ENCODE results near the gene LDLRAD4.

DNA sequence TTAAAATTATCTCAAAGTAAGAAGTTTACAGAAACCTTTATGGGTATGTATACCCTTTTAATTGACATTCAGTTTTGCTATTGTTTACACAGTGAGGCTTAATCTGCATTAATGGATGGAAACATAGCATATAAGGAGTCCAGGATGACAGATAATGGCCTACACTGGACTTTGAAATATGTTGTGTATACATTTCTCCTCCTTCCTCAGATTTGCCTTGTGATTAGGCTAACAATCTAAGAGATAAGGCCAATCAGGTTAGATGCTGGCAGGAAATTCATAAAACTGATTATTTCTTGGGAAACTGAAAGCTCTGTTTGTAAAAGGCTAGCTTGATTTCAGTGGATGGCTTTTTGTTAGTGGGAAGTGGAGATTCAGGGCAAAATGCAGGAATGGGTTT lies 191.9 kb downstream of the LDLRAD4 start:
- no peak for TF ChIP-seq EP300 (IDR thresholded peaks at IDR 0.05; ENCODE audit: borderline replicate concordance)
- no peak for TF ChIP-seq TAF1 (IDR thresholded peaks at IDR 0.05; ENCODE audit: low read depth)
- no peak for TF ChIP-seq RAD21 (IDR thresholded peaks at IDR 0.05; ENCODE audit: low read depth)
- TF ChIP-seq, protein P1, sequence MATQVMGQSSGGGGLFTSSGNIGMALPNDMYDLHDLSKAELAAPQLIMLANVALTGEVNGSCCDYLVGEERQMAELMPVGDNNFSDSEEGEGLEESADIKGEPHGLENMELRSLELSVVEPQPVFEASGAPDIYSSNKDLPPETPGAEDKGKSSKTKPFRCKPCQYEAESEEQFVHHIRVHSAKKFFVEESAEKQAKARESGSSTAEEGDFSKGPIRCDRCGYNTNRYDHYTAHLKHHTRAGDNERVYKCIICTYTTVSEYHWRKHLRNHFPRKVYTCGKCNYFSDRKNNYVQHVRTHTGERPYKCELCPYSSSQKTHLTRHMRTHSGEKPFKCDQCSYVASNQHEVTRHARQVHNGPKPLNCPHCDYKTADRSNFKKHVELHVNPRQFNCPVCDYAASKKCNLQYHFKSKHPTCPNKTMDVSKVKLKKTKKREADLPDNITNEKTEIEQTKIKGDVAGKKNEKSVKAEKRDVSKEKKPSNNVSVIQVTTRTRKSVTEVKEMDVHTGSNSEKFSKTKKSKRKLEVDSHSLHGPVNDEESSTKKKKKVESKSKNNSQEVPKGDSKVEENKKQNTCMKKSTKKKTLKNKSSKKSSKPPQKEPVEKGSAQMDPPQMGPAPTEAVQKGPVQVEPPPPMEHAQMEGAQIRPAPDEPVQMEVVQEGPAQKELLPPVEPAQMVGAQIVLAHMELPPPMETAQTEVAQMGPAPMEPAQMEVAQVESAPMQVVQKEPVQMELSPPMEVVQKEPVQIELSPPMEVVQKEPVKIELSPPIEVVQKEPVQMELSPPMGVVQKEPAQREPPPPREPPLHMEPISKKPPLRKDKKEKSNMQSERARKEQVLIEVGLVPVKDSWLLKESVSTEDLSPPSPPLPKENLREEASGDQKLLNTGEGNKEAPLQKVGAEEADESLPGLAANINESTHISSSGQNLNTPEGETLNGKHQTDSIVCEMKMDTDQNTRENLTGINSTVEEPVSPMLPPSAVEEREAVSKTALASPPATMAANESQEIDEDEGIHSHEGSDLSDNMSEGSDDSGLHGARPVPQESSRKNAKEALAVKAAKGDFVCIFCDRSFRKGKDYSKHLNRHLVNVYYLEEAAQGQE (IDR thresholded peaks at IDR 0.05; ENCODE audit: low read depth), result no peak
- TF ChIP-seq FOXM1 (IDR thresholded peaks at IDR 0.05; ENCODE audit: borderline replicate concordance, low read depth), result no peak
- no peak for TF ChIP-seq YY1 (IDR thresholded peaks at IDR 0.05; ENCODE audit: low read depth)
- no peak for TF ChIP-seq MAX (IDR thresholded peaks at IDR 0.05)
- TF ChIP-seq USF1 (IDR thresholded peaks at IDR 0.05), result no peak
- no peak for TF ChIP-seq CEBPB (IDR thresholded peaks at IDR 0.05)
- TF ChIP-seq EGR1 (IDR thresholded peaks at IDR 0.05), result no peak
